HG02840 (cell line): ENCODE data around the gene TCF7L2.

Source experiments
- ATAC-seq: cut with Tn5 transposase; IDR thresholded peaks from one replicate; pipeline ENCODE4 v1.9.1; 2021; ENCODE audit warnings: mild to moderate bottlenecking, moderate library complexity, moderate number of reproducible peaks; ENCODE audit not compliant: unreplicated experiment, low FRiP score

TCF7L2 gene

DNA sequence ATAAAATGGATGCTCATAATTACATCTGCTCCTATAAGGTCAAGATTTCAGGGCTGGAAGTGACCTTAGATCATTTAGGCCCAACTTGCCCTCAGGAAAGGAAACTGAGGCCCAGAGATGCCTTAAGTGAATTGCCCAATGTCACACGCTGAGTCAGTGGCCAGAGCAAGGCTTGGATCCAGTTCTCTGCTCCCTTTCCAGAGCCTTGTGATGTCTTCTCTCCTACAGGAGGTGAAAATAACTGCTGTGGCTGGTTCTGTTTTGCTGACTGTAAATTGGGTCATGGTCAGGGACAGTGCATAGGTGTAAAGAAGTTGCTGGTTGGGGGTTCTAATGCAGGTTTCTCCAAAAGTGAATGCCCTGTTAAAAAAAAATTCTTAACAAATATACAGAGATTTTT lies 91.3 kb downstream of the TCF7L2 start:
- ATAC-seq: no peak

DNA sequence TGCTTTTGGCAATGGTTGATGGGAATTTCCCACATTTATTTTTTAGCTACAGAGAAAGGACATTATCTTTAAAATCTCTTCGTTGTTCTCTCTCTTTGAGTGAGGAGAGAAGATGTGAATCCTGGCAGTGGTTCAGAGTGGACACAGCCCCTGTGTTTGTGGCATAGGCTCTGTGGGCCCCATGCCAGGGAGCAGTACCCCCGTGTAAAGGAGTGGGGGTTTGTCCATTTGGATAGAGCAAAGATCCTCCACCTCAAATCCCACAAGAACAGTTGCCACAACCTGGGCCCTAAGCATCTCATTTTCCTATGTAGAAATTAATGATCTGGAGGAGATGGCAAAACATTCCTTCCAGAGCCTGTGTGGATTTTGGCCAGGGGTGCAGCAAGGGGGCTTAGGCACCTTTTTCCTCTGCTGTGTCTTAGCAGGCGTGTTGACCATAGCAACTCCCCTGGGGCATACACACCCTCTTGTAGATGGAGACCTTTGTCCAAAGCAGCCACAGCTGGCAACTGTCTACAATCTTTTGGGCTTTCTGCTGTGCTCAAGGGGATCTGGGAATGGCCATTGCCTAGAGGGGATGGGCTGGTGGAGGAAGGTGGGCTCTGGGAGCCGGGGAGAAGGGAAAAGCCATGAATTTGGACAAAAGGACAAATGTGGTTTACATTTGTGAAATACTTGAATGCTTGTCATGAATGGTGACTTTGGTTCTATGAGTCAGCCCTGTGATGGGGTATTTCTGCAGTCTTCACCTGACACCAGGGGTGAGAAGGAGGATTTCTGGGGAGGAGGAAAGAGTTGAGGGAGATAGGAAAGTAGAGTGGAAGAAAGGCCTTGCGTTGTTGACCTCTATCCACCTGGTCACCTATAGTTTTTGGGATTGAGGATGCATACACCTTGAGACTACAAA lies 92.0 kb downstream of the TCF7L2 start:
- no peak for ATAC-seq

DNA sequence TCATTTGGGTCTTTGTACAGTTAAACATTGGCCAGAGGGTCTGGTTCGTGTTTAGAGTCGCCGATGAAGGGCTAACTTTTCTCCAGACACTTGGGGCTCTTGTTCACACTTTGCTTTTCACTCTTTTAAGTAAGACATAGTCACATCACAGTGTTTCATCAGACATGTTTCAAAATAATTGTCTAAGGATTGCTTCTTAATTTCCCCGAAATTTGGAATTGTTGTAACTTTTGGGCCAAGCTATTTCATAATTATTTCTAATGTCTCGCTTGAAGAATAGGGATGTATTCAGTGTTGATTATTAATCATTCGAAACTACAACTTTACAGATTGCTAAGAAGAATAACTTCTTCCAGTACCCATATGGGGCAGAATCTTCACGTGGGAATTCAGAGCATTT lies 92.8 kb downstream of the TCF7L2 start:
- no peak for ATAC-seq

GRCh38 chr10:113044016-113044755 lies 94.1 kb downstream of the TCF7L2 start:
- no peak for ATAC-seq

- no peak for ATAC-seq
Observed at GRCh38 chr10:113045147-113046055, 95.4 kb downstream of the TCF7L2 start.

- ATAC-seq: no peak
Observed at GRCh38 chr10:113047151-113047550, 97.1 kb downstream of the TCF7L2 start.

DNA sequence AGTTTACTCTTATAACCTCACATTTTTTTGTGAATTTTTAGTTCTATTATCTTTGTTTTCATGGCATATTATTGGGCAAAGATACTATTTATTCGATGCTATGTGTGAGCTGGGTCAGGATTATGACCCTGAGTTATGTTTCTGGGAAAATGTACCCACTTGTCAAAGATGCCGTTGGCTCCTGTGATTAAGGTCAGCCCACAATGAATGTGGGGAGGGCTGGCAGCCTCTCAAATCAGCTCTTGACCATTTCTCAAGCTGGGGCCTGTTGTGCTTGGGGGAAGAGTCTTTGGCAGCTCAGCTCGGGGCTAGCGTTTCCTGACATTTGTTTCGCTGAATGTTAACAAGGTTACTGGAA lies 97.5 kb downstream of the TCF7L2 start:
- ATAC-seq: no peak

DNA sequence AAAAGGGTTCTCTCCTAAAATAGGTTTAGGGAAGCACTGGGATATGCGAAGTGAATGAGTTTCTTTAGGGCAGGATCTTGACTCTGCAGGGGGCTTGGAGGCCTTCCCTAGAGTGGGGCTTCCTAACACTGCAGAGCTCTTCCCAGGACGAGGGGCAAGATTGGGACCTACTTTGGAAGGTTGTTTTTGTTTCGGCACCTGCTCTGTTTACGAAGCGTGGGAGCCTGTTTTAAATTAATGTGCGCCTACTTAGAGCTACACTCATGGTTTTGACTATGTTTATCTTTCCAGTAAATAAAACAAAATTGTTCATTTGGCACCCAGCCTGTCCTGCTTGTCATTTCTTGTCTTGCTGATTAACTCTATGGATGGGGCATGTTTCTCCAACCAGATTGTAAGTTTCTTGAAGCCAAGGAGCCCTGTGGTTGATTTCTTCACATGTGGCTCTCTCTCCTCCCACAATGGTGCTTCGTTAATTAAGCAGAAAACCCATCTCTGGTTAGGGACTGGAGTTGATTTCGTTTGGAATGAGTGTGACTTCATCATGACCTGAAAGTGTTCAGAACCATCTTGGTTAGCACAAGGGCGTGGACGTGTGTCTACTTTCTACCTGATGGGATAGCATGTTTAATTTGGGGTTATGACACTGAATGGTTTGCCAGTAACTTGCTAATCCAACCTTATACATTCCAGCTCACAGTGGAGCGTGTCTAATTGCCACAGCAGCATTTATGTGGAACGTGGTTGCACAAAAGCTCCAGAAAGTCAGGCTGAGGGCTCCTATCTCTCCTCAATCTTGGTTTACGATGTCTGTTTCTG lies 98.1 kb downstream of the TCF7L2 start:
- ATAC-seq: no peak

DNA sequence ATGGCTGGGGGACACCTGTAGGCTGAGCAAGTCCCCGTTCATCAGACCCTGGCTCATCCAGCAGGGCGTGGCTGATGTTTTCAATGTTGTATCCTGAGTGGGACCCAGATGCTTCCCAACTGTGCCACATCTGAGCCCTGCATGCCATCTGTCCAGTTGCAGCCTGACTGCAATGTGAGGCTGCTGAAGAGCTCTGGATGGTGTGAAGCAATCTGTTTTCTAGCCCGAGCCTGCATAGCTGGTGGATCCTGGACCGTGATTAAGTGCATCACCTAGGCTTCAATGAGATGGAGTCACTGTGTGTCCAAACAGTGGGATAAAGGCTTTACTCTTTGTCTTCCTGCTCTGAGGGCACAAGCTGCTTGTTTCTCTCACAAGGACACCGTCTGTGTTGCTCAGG lies 99.8 kb downstream of the TCF7L2 start:
- ATAC-seq: no peak

- no peak for ATAC-seq
Observed at GRCh38 chr10:113052076-113052830, 102.2 kb downstream of the TCF7L2 start.

DNA sequence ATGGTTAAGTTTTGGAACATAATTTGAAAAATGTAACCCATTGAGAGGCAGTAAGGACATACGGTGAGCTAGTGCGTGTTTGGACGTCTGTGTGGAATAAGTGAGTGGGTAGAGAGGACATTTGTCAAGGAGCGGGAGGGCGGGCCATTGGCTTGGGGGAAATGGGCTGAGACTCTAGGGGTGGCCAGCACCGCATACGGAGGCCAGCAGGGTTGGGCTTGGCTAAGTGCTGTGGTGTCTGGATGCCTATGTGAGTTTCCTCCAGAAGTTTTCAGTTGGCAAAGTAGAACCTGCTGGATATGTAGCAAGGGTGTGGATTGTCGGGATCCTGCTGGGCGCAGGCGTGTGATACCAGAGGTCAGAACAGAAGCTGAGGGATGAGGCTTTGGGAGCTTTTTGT lies 103.0 kb downstream of the TCF7L2 start:
- ATAC-seq: no peak

- no peak for ATAC-seq
Observed at GRCh38 chr10:113053881-113054280, 103.8 kb downstream of the TCF7L2 start.

DNA sequence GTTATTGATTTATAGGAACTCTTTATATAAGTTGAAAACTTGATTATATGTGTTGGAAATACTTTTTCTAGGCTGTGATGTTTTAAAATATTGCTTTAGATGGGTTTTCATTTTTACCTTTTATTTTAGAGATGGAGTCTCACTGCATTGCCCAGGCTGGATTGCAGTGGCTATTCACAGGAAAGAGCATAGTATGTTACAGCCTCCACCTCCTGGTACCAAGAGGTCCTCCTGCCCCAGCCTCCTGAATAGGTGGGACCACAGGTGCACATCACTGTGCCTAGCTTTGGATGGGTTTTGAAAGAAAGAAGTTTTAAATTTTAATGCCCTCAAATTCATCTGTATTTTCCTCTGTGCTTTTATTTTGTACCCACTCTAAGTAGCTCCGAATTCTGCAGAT lies 105.4 kb downstream of the TCF7L2 start:
- no peak for ATAC-seq

DNA sequence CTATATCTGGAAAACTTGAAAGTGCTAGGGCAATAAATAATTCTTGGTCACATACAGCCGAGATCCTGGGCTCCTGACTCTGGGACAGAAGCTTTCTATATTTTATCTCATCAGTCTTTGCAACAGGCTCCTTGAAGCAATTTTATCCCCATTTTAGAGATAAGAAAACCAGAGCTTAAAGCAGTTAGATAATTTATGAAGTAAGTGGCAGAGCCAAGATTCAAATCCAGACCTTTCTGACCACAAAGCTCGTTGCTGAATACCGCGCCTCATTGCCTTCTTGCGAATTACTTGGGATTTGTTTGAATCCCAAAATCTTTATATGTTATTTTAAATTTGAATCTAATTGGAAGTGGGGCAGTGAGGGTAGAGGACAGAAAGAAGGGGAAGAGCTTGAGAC lies 106.0 kb downstream of the TCF7L2 start:
- no peak for ATAC-seq

- no peak for ATAC-seq
Observed at GRCh38 chr10:113056441-113057021, 106.5 kb downstream of the TCF7L2 start.

GRCh38 chr10:113057948-113058522 lies 108.0 kb downstream of the TCF7L2 start:
- no peak for ATAC-seq

- no peak for ATAC-seq
Observed at GRCh38 chr10:113058523-113059370, 108.7 kb downstream of the TCF7L2 start.

GRCh38 chr10:113059371-113059780 lies 109.3 kb downstream of the TCF7L2 start:
- ATAC-seq: no peak
